B cell (primary cell): ENCODE data around the gene KCNH1. TPM values are rescaled to one million over a fixed set of nuclear protein-coding genes. Genes with fewer than 3 reads are reported as not detected.

ENCODE experiments used
- ATAC-seq: fragments of 200-7000 bp; cut with Tn5 transposase; one replicate; pipeline ENCODE4 v1.10.0; 2021; ENCODE audit warnings: low read depth, mild to moderate bottlenecking, moderate number of reproducible peaks, moderate library complexity
- CTCF ChIA-PET: fragments of 350-600 bp; sonication (Branson Sonifier 250); formaldehyde crosslinking; loops from one replicate; lab custom pipeline; 2021; ENCODE audit warnings: antibody characterized with exemption, inconsistent platforms; lab: Charles Lee
- POLR2A ChIA-PET: fragments of 350-600 bp; sonication (Branson Sonifier 250); formaldehyde crosslinking; loops from one replicate; lab custom pipeline; 2021; ENCODE audit warnings: antibody characterized with exemption; lab: Charles Lee
- DNase-seq: peaks from one replicate; pipeline ENCODE4 v3.0.0; 2013
- H2AFZ ChIP-seq: 2 replicates; pipeline ENCODE4 v1.6.1; 2012; ENCODE audit warnings: mild to moderate bottlenecking, low read depth, low read length; ENCODE audit not compliant: insufficient read depth, poor library complexity, severe bottlenecking
- H3K27ac ChIP-seq, 2 donors: 1 replicate in 1 of 2; 2 replicates in 1 of 2; pipeline ENCODE4 v1.5.1; 2012 to 2013; ENCODE audit warnings: low read length in 2 of 2, mild to moderate bottlenecking in 2 of 2, moderate library complexity in 1 of 2
- H3K27me3 ChIP-seq, 4 experiments: fragments of 200-600 bp in 1 of 4; sonication (generic) in 1 of 4; replicated peaks in 1 of 4; 1 replicate in 2 of 4; 2 replicates in 2 of 4; pipeline versions ENCODE4 v1.6.1 to v1.7.0; 2013 to 2016; ENCODE audit warnings: low read length in 3 of 4, mild to moderate bottlenecking in 2 of 4, mixed read lengths in 1 of 4, moderate library complexity in 1 of 4; ENCODE audit not compliant: insufficient read depth in 4 of 4, control insufficient read depth in 3 of 4; ENCODE audit errors: control extremely low read depth in 1 of 4
- H3K36me3 ChIP-seq, 2 experiments: replicated peaks in 1 of 2; 1 replicate in 1 of 2; 2 replicates in 1 of 2; pipeline versions ENCODE4 v1.6.1 to v1.7.1; 2013; ENCODE audit warnings: low read length in 1 of 2; ENCODE audit not compliant: insufficient read depth in 2 of 2, control insufficient read depth in 1 of 2; ENCODE audit errors: control extremely low read depth in 1 of 2, extremely low read depth in 1 of 2
- H3K4me1 ChIP-seq, 2 donors: fragments of 200-600 bp in 1 of 2; sonication (generic) in 1 of 2; 1 replicate in 1 of 2; 2 replicates in 1 of 2; pipeline versions ENCODE4 v1.5.1 to v1.6.1; 2013 to 2017; ENCODE audit warnings: low read length in 2 of 2; ENCODE audit not compliant: control insufficient read depth in 2 of 2, insufficient read depth in 2 of 2
- H3K4me2 ChIP-seq: replicated peaks from 2 replicates; pipeline ENCODE3; 2012; ENCODE audit warnings: mild to moderate bottlenecking, low read depth, low read length; ENCODE audit not compliant: poor library complexity, severe bottlenecking
- H3K4me3 ChIP-seq, 5 experiments: fragments of 200-600 bp in 1 of 5; sonication (generic) in 1 of 5; 1 replicate in 3 of 5; 2 replicates in 2 of 5; pipeline versions ENCODE4 v1.5.1 to v1.7.0; 2011 to 2016; ENCODE audit warnings: low read length in 4 of 5, mild to moderate bottlenecking in 4 of 5, low read depth in 2 of 5, control low read depth in 1 of 5, moderate library complexity in 1 of 5; ENCODE audit not compliant: insufficient read depth in 1 of 5; ENCODE audit errors: control extremely low read depth in 1 of 5, extremely low read depth in 1 of 5
- H3K79me2 ChIP-seq: fragments of 200-600 bp; sonication (generic); one replicate; pipeline ENCODE4 v1.6.0; 2016; ENCODE audit warnings: low read length; ENCODE audit not compliant: control insufficient read depth, insufficient read depth
- H3K9ac ChIP-seq: fragments of 200-600 bp; sonication (generic); 2 replicates; pipeline ENCODE4 v1.6.1; 2017; ENCODE audit warnings: mild to moderate bottlenecking, low read length, moderate library complexity
- H3K9me3 ChIP-seq, 3 donors: one replicate each; pipeline versions ENCODE4 v1.6.1 to v1.7.1; 2013; ENCODE audit warnings: low read length in 2 of 3; ENCODE audit not compliant: control insufficient read depth in 2 of 3, insufficient read depth in 1 of 3; ENCODE audit errors: control extremely low read depth in 1 of 3
- H4K20me1 ChIP-seq: 2 replicates; pipeline ENCODE4 v1.6.0; 2012; ENCODE audit warnings: mild to moderate bottlenecking, low read length; ENCODE audit not compliant: insufficient read depth, control insufficient read depth, poor library complexity, severe bottlenecking
- H3K27ac Mint-ChIP-seq: one replicate; pipeline ENCODE4 v1.8.0; 2021; ENCODE audit warnings: mixed read lengths
- H3K27me3 Mint-ChIP-seq: one replicate; pipeline ENCODE4 v1.8.0; 2021; ENCODE audit warnings: mixed read lengths
- H3K4me1 Mint-ChIP-seq: one replicate; pipeline ENCODE4 v1.8.0; 2021; ENCODE audit warnings: mixed read lengths
- H3K4me3 Mint-ChIP-seq: one replicate; pipeline ENCODE4 v1.8.0; 2021; ENCODE audit warnings: mixed read lengths
- H3K9me3 Mint-ChIP-seq: one replicate; pipeline ENCODE4 v1.8.0; 2022; ENCODE audit warnings: mixed read lengths; ENCODE audit not compliant: insufficient read depth
- EZH2 ChIP-seq: IDR thresholded peaks from 2 replicates; pipeline ENCODE4 v1.6.1; 2012; ENCODE audit warnings: borderline replicate concordance, low read depth, mild to moderate bottlenecking, moderate library complexity, low read length; ENCODE audit not compliant: insufficient read depth, poor library complexity, severe bottlenecking
- WGBS: methylation state at CpG from one replicate; pipeline ENCODE4 v1.1.5; 2013; ENCODE audit warnings: missing lambda C conversion rate; ENCODE audit not compliant: insufficient coverage; 5-methylcytosine and 5-hydroxymethylcytosine counted together
- intact Hi-C: fragments of 100-400 bp; cut with micrococcal nuclease; formaldehyde crosslinking; loops from one replicate; pipeline ENCODE4 v1.10.0; 2022
- polyA plus RNA-seq: library from polyadenylated mRNA; depleted of rRNA; stranded (reverse); fragments of >200 nt; gene quantifications from 2 replicates; pipeline ENCODE4 v1.2.3, GENCODE V29; 2012
- total RNA-seq, 2 donors: library from RNA; stranded (reverse); fragments of 120-200 nt in 1 of 2; gene quantifications; 1 replicate in 1 of 2; 2 replicates in 1 of 2; pipeline versions ENCODE4 v1.2.3 to v1.2.4, GENCODE V29; 2013 to 2022
- TF ChIP-seq, protein P1 (sequence below): fragments of 200-600 bp; IDR thresholded peaks from one replicate; pipeline ENCODE4 v1.8.0; 2022; ENCODE audit warnings: antibody characterized with exemption, mild to moderate bottlenecking

Gene KCNH1
- total and polyA plus RNA-seq, 2 donors (not counting 1 experiment from before 2014, with no cell fraction given) = not detected

DNA sequence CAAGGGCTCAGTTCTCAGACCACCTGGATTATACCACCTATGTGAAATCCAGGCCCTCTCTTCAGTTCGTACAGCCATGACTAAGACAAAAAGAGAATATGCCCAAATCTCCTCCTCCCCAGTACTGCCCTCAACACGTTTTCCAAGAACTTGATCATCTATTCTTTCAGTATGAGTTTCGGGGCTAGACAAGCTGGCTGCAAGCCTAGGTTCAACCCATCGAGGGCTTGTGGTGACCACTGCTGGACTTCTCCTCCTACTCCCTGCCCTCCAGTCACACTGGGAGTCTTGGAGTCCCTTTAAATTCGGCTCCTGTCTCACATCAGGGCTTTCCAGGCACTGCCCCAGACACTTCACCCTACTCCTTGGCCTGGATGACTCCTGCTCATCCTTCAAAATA is 352.3 kb downstream of the KCNH1 start:
- Histone ChIP-seq H3K27ac (no peak overlapping the region), H4K20me1 (no peaks in the 10 kb centered on the region), H2AFZ (no peak overlapping the region), H3K27me3 (no peaks in the 10 kb centered on the region), H3K36me3 (no peaks in the 10 kb centered on the region), H3K4me2 (no peak overlapping the region), H3K9ac (no peak overlapping the region), H3K4me1 (no peaks in the 10 kb centered on the region), H3K79me2 (no peaks in the 10 kb centered on the region), H3K9me3 (no peaks in the 10 kb centered on the region), H3K4me3 (no peak overlapping the region)
- TF ChIP-seq EZH2 = no peak
- TF ChIP-seq, protein P1, sequence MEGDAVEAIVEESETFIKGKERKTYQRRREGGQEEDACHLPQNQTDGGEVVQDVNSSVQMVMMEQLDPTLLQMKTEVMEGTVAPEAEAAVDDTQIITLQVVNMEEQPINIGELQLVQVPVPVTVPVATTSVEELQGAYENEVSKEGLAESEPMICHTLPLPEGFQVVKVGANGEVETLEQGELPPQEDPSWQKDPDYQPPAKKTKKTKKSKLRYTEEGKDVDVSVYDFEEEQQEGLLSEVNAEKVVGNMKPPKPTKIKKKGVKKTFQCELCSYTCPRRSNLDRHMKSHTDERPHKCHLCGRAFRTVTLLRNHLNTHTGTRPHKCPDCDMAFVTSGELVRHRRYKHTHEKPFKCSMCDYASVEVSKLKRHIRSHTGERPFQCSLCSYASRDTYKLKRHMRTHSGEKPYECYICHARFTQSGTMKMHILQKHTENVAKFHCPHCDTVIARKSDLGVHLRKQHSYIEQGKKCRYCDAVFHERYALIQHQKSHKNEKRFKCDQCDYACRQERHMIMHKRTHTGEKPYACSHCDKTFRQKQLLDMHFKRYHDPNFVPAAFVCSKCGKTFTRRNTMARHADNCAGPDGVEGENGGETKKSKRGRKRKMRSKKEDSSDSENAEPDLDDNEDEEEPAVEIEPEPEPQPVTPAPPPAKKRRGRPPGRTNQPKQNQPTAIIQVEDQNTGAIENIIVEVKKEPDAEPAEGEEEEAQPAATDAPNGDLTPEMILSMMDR = no peak
- DNase-seq = no peak
- Mint-ChIP-seq H3K27me3 (peaks cover 22% of the 10 kb centered on the region), H3K9me3 (no peaks in the 10 kb centered on the region), H3K4me3 (no peak overlapping the region), H3K27ac (no peak overlapping the region), H3K4me1 (no peaks in the 10 kb centered on the region)
- intact Hi-C loops = no loop called here
- ATAC-seq = no peak
- POLR2A ChIA-PET = no interaction called here
- WGBS = 74% methylated on average over 5 of the region's 5 CpGs
- CTCF ChIA-PET = no interaction called here

DNA sequence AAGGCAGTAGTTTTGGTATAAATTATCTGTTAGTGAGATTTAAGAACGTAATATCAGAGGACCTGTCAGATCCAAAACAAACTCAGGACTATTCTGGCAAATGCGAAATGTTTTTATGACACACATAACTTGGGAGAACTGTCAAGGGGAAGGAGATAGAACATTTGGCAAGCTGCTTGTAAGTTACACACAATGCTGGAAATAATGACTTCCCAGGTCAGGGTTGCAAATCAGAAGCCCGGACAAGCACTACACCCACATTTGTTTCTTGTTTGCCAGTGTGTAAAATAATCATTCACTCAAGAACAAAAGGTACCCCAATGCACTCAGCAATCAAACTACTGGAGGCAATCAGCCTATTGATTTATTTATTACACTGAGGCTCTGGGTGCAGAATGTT is 354.7 kb downstream of the KCNH1 start:
- Histone ChIP-seq H3K36me3 (no peaks in the 10 kb centered on the region), H3K4me3 (no peak overlapping the region), H3K4me1 (no peaks in the 10 kb centered on the region), H3K27me3 (no peaks in the 10 kb centered on the region), H3K27ac (no peak overlapping the region), H2AFZ (no peak overlapping the region), H3K9me3 (no peaks in the 10 kb centered on the region), H3K4me2 (no peak overlapping the region), H3K79me2 (no peaks in the 10 kb centered on the region), H3K9ac (no peak overlapping the region), H4K20me1 (no peaks in the 10 kb centered on the region)
- DNase-seq (no peak), ATAC-seq (no peak)
- no peaks in the 10 kb centered on the region for H3K9me3 Mint-ChIP-seq
- intact Hi-C loops = no loop called here
- H3K27me3 Mint-ChIP-seq = peaks cover 22% of the 10 kb centered on the region
- no peaks in the 10 kb centered on the region for H3K4me1 Mint-ChIP-seq
- no peak overlapping the region for H3K4me3 Mint-ChIP-seq
- no peak overlapping the region for H3K27ac Mint-ChIP-seq
- ChIA-PET POLR2A (no interaction called here), CTCF (no interaction called here)
- TF ChIP-seq, protein P1 = no peak
- no peak for TF ChIP-seq EZH2
- 100% methylated on average over 2 of the region's 3 CpGs for WGBS
